H9 (cell line): ENCODE data around the gene CFAP410. TPM values are rescaled to one million over a fixed set of nuclear protein-coding genes. Genes with fewer than 3 reads are reported as not detected.

Experiments
- DNase-seq: peaks from one replicate; pipeline ENCODE4 v3.0.0-alpha.2; 2017
- H2AFZ ChIP-seq: one replicate; pipeline ENCODE4 v1.6.1; 2013; ENCODE audit warnings: mild to moderate bottlenecking, low read length, control low read depth, moderate library complexity
- H2AK5ac ChIP-seq: 2 replicates; pipeline ENCODE4 v1.6.1; 2013; ENCODE audit warnings: low read length, control low read depth, mixed read lengths; ENCODE audit not compliant: insufficient read length
- H2BK120ac ChIP-seq: one replicate; pipeline ENCODE4 v1.6.1; 2013; ENCODE audit warnings: low read depth, mild to moderate bottlenecking, low read length, control low read depth, inconsistent platforms; ENCODE audit not compliant: poor library complexity, severe bottlenecking
- H2BK12ac ChIP-seq: 2 replicates; pipeline ENCODE4 v1.6.1; 2013; ENCODE audit warnings: low read length, control low read depth, mixed read lengths, low read depth; ENCODE audit not compliant: insufficient read length
- H2BK15ac ChIP-seq: 2 replicates; pipeline ENCODE4 v1.6.1; 2013; ENCODE audit warnings: low read depth, low read length, control low read depth
- H2BK20ac ChIP-seq: one replicate; pipeline ENCODE4 v1.6.1; 2013; ENCODE audit warnings: low read depth, mild to moderate bottlenecking, low read length, control low read depth, inconsistent platforms; ENCODE audit not compliant: poor library complexity, severe bottlenecking
- H2BK5ac ChIP-seq: 2 replicates; pipeline ENCODE4 v1.6.1; 2013; ENCODE audit warnings: low read length, control low read depth, mixed read lengths; ENCODE audit not compliant: insufficient read length
- H3K14ac ChIP-seq: 2 replicates; pipeline ENCODE4 v1.6.1; 2013; ENCODE audit warnings: low read length, control low read depth; ENCODE audit not compliant: insufficient read depth
- H3K18ac ChIP-seq: 2 replicates; pipeline ENCODE4 v1.6.1; 2013; ENCODE audit warnings: low read depth, mild to moderate bottlenecking, mixed read lengths, low read length, control low read depth; ENCODE audit not compliant: insufficient read length
- H3K23ac ChIP-seq: 2 replicates; pipeline ENCODE4 v1.6.1; 2013; ENCODE audit warnings: low read length, control low read depth, mixed read lengths, low read depth; ENCODE audit not compliant: insufficient read length
- H3K23me2 ChIP-seq: 2 replicates; pipeline ENCODE4 v1.6.1; 2013; ENCODE audit warnings: low read depth, mild to moderate bottlenecking, mixed read lengths, low read length, control low read depth; ENCODE audit not compliant: insufficient read length, poor library complexity, severe bottlenecking
- H3K27ac ChIP-seq: 2 replicates; pipeline ENCODE4 v1.5.1; 2013; ENCODE audit warnings: low read length, control low read depth, mixed read lengths, low read depth; ENCODE audit not compliant: insufficient read length
- H3K27me3 ChIP-seq: 2 replicates; pipeline ENCODE4 v1.6.1; 2013; ENCODE audit warnings: low read length, control low read depth, inconsistent platforms; ENCODE audit not compliant: insufficient read depth
- H3K4ac ChIP-seq: 2 replicates; pipeline ENCODE4 v1.6.1; 2013; ENCODE audit warnings: low read depth, mild to moderate bottlenecking, control low read depth, inconsistent platforms, low read length, moderate library complexity
- H3K4me1 ChIP-seq: 2 replicates; pipeline ENCODE4 v1.6.1; 2013; ENCODE audit warnings: low read length, control low read depth, inconsistent platforms; ENCODE audit not compliant: insufficient read depth
- H3K4me2 ChIP-seq: 2 replicates; pipeline ENCODE4 v1.6.1; 2013; ENCODE audit warnings: low read length, control low read depth, mixed read lengths; ENCODE audit not compliant: insufficient read length, insufficient read depth
- H3K56ac ChIP-seq: 2 replicates; pipeline ENCODE4 v1.6.1; 2013; ENCODE audit warnings: low read depth, mild to moderate bottlenecking, mixed read lengths, low read length, control low read depth; ENCODE audit not compliant: insufficient read length
- H3K79me1 ChIP-seq: 2 replicates; pipeline ENCODE4 v1.6.1; 2013; ENCODE audit warnings: low read depth, mild to moderate bottlenecking, moderate library complexity, low read length, control low read depth, inconsistent platforms; ENCODE audit not compliant: insufficient read depth, poor library complexity, severe bottlenecking
- H3K79me2 ChIP-seq: 2 replicates; pipeline ENCODE4 v1.6.1; 2013; ENCODE audit warnings: low read length, control low read depth, inconsistent platforms; ENCODE audit not compliant: insufficient read depth
- H3K9ac ChIP-seq: 2 replicates; pipeline ENCODE4 v1.6.1; 2013; ENCODE audit warnings: low read length, control low read depth, mixed read lengths; ENCODE audit not compliant: insufficient read length; ENCODE audit errors: extremely low read depth
- H3K9me3 ChIP-seq: one replicate; pipeline ENCODE4 v1.6.1; 2013; ENCODE audit warnings: low read depth, low read length, inconsistent platforms; ENCODE audit not compliant: control insufficient read depth
- H3T11ph ChIP-seq: one replicate; pipeline ENCODE4 v1.6.1; 2013; ENCODE audit warnings: mild to moderate bottlenecking, low read length, control low read depth, inconsistent platforms
- H4K20me1 ChIP-seq: one replicate; pipeline ENCODE4 v1.6.1; 2013; ENCODE audit not compliant: control insufficient read depth, insufficient read length, insufficient read depth
- H4K5ac ChIP-seq: 2 replicates; pipeline ENCODE4 v1.6.1; 2013; ENCODE audit warnings: low read depth, mild to moderate bottlenecking, mixed read lengths, low read length, control low read depth; ENCODE audit not compliant: insufficient read length
- H4K8ac ChIP-seq: replicated peaks from 2 replicates; pipeline ENCODE4 v1.6.1; 2013; ENCODE audit warnings: low read length, control low read depth, mixed read lengths, low read depth; ENCODE audit not compliant: insufficient read length
- H4K91ac ChIP-seq: 2 replicates; pipeline ENCODE4 v1.6.1; 2013; ENCODE audit warnings: low read depth, mild to moderate bottlenecking, moderate library complexity, mixed read lengths, low read length, control low read depth; ENCODE audit not compliant: insufficient read length
- H3K27ac Mint-ChIP-seq, 3 experiments: 2 replicates in 2 of 3; 3 replicates in 1 of 3; pipeline ENCODE4 v1.8.0; 2020 to 2021; ENCODE audit warnings: mixed read lengths in 3 of 3, mild to moderate bottlenecking in 1 of 3, moderate library complexity in 1 of 3
- H3K27me3 Mint-ChIP-seq: 2 replicates; pipeline ENCODE4 v1.8.0; 2021; ENCODE audit warnings: low read depth, mild to moderate bottlenecking, moderate library complexity, mixed read lengths
- H3K36me3 Mint-ChIP-seq, 3 experiments: 2 replicates in 2 of 3; 3 replicates in 1 of 3; pipeline ENCODE4 v1.8.0; 2020 to 2021; ENCODE audit warnings: low read depth in 3 of 3, mixed read lengths in 3 of 3; ENCODE audit not compliant: insufficient read depth in 1 of 3
- H3K4me1 Mint-ChIP-seq, 2 experiments: 2 replicates each; pipeline ENCODE4 v1.8.0; 2020; ENCODE audit warnings: mixed read lengths in 2 of 2
- H3K4me3 Mint-ChIP-seq, 2 experiments: 2 replicates in 1 of 2; 3 replicates in 1 of 2; pipeline ENCODE4 v1.8.0; 2020 to 2021; ENCODE audit warnings: mild to moderate bottlenecking in 2 of 2, mixed read lengths in 2 of 2, moderate library complexity in 1 of 2
- H3K9me3 Mint-ChIP-seq, 2 experiments: 2 replicates in 1 of 2; 3 replicates in 1 of 2; pipeline ENCODE4 v1.8.0; 2020; ENCODE audit warnings: mild to moderate bottlenecking in 2 of 2, mixed read lengths in 2 of 2, moderate library complexity in 1 of 2
- WGBS: extraction: QIAGEN DNeasy Blood & Tissue Kit; methylation state at CpG from one replicate; pipeline ENCODE4 v1.1.7; 2013; ENCODE audit warnings: missing lambda C conversion rate, low lambda C conversion rate, mixed read lengths; ENCODE audit not compliant: insufficient read length; ENCODE audit errors: extremely low coverage; 5-methylcytosine and 5-hydroxymethylcytosine counted together
- total RNA-seq: library from RNA; stranded (reverse); gene quantifications from 2 replicates; pipeline ENCODE4 v1.2.1, GENCODE V29; 2021
- TF ChIP-seq, protein P1 (sequence below): fragments of 200-600 bp; sonication (generic); conservative IDR thresholded peaks from 3 replicates; pipeline ENCODE4 v1.8.0; 2021; ENCODE audit warnings: antibody characterized with exemption, mild to moderate bottlenecking

CFAP410 gene
- total RNA-seq, 1 experiment from 2014 or later, result 17.0 TPM

- Mint-ChIP-seq H3K27ac (no peak overlapping the region), H3K9me3 (no peaks in the 10 kb centered on the region), H3K27me3 (no peaks in the 10 kb centered on the region), H3K4me1 (0 out of 4 replicates have a peak, but pooled peaks cover 0 to 3% of the 10 kb centered on the region in 2 experiments), H3K36me3 (peaks cover 0 to 5% (median 0%) of the 10 kb centered on the region in 3 experiments; a peak in 2 of 7 replicates), H3K4me3 (no peak overlapping the region)
- H2BK20ac ChIP-seq, result no peak overlapping the region
- H3K23me2 ChIP-seq, result no peaks in the 10 kb centered on the region
- no peak overlapping the region for H2BK120ac ChIP-seq
- H4K91ac ChIP-seq, result no peak overlapping the region
- no peaks in the 10 kb centered on the region for H4K20me1 ChIP-seq
- no peak overlapping the region for H3K27ac ChIP-seq
- no peak overlapping the region for H3T11ph ChIP-seq
- H4K5ac ChIP-seq, result no peak overlapping the region
- no peak overlapping the region for H3K4me2 ChIP-seq
- no peak overlapping the region; the same call in 1 of the 2 replicates for H3K14ac ChIP-seq
- no CpG with 5 or more reads among the region's 18 CpGs for WGBS
- no peak overlapping the region for H3K9ac ChIP-seq
- H2AFZ ChIP-seq, result no peak overlapping the region
- H3K56ac ChIP-seq, result no peak overlapping the region
- no peak overlapping the region for H2BK12ac ChIP-seq
- H3K18ac ChIP-seq, result no peak overlapping the region
- DNase-seq, result no peak
- H4K8ac ChIP-seq, result no peak overlapping the region
- no peaks in the 10 kb centered on the region for H3K79me1 ChIP-seq
- no peak overlapping the region for H3K23ac ChIP-seq
- no peaks in the 10 kb centered on the region for H3K79me2 ChIP-seq
- H3K4me1 ChIP-seq, result no peaks in the 10 kb centered on the region
- no peaks in the 10 kb centered on the region for H3K27me3 ChIP-seq
- H3K4ac ChIP-seq, result no peak overlapping the region
- H3K9me3 ChIP-seq, result no peaks in the 10 kb centered on the region
- no peak overlapping the region for H2BK15ac ChIP-seq
- TF ChIP-seq, protein P1, sequence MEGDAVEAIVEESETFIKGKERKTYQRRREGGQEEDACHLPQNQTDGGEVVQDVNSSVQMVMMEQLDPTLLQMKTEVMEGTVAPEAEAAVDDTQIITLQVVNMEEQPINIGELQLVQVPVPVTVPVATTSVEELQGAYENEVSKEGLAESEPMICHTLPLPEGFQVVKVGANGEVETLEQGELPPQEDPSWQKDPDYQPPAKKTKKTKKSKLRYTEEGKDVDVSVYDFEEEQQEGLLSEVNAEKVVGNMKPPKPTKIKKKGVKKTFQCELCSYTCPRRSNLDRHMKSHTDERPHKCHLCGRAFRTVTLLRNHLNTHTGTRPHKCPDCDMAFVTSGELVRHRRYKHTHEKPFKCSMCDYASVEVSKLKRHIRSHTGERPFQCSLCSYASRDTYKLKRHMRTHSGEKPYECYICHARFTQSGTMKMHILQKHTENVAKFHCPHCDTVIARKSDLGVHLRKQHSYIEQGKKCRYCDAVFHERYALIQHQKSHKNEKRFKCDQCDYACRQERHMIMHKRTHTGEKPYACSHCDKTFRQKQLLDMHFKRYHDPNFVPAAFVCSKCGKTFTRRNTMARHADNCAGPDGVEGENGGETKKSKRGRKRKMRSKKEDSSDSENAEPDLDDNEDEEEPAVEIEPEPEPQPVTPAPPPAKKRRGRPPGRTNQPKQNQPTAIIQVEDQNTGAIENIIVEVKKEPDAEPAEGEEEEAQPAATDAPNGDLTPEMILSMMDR, result no peak
- no peak overlapping the region for H2BK5ac ChIP-seq
- no peak overlapping the region for H2AK5ac ChIP-seq
These were observed 8.5 kb downstream of the CFAP410 start for GRCh38 chr21:44330698-44331097.
